ENCODE results near the gene TENM4. TPM values are rescaled to one million over a fixed set of nuclear protein-coding genes. Genes with fewer than 3 reads are reported as not detected.

Gene TENM4
- total and polyA plus RNA-seq, 4 experiments from 2014 or later: 0.25 to 0.28 TPM; not detected in 2

- H3K4me1 Mint-ChIP-seq: no peaks in the 10 kb centered on the region
- no peak overlapping the region for H3K27ac Mint-ChIP-seq
- peaks cover 0 to 4% (median 0%) of the 10 kb centered on the region in 8 donors for H3K9me3 Mint-ChIP-seq
- no peak for DNase-seq
- Histone ChIP-seq H3K27ac (ENCODE audit: low read depth, low read length) (no peak overlapping the region), H3K9me3 (ENCODE audit: control insufficient read depth in 1 of 2, low read length in 2 of 2) (no peaks in the 10 kb centered on the region), H3K4me3 (ENCODE audit: low read length in 2 of 2) (no peak overlapping the region), H3K27me3 (ENCODE audit: insufficient read depth, low read length) (no peaks in the 10 kb centered on the region), H3K36me3 (ENCODE audit: insufficient read depth, low read length) (no peaks in the 10 kb centered on the region), H3K4me1 (ENCODE audit: insufficient read depth, low read length) (no peaks in the 10 kb centered on the region)
- no peaks in the 10 kb centered on the region for H3K27me3 Mint-ChIP-seq
- no peaks in the 10 kb centered on the region for H3K36me3 Mint-ChIP-seq
- POLR2A ChIA-PET (ENCODE audit: partially characterized antibody): no interaction called here
- no peak overlapping the region for H3K4me3 Mint-ChIP-seq
- CTCF ChIA-PET (ENCODE audit: partially characterized antibody): no interaction called here
- intact Hi-C loops (cut with micrococcal nuclease): no loop called here
Observed at GRCh38 chr11:79170321-79170720, 270.5 kb downstream of the TENM4 start.

GRCh38 chr11:79168530-79169110 lies 272.2 kb downstream of the TENM4 start:
- H3K27me3 ChIP-seq (ENCODE audit: insufficient read depth, low read length): no peaks in the 10 kb centered on the region
- ChIA-PET CTCF (ENCODE audit: partially characterized antibody) (no interaction called here), POLR2A (ENCODE audit: partially characterized antibody) (no interaction called here)
- Mint-ChIP-seq H3K4me1 (no peaks in the 10 kb centered on the region), H3K9me3 (peaks cover 0 to 6% (median 0%) of the 10 kb centered on the region in 8 donors), H3K36me3 (no peaks in the 10 kb centered on the region), H3K27ac (no peak overlapping the region), H3K4me3 (no peak overlapping the region), H3K27me3 (no peaks in the 10 kb centered on the region)
- intact Hi-C loops (cut with micrococcal nuclease): no loop called here
- no peaks in the 10 kb centered on the region for H3K36me3 ChIP-seq (ENCODE audit: insufficient read depth, low read length)
- H3K9me3 ChIP-seq (ENCODE audit: control insufficient read depth in 1 of 2, low read length in 2 of 2): no peaks in the 10 kb centered on the region
- DNase-seq: no peak
- H3K4me1 ChIP-seq (ENCODE audit: insufficient read depth, low read length): no peaks in the 10 kb centered on the region
- no peak overlapping the region for H3K27ac ChIP-seq (ENCODE audit: low read depth, low read length)
- H3K4me3 ChIP-seq (ENCODE audit: low read length in 2 of 2): no peak overlapping the region

GRCh38 chr11:79167510-79168188 lies 273.2 kb downstream of the TENM4 start:
- Histone ChIP-seq H3K9me3 (ENCODE audit: control insufficient read depth in 1 of 2, low read length in 2 of 2) (no peaks in the 10 kb centered on the region), H3K4me3 (ENCODE audit: low read length in 2 of 2) (no peak overlapping the region), H3K27ac (ENCODE audit: low read depth, low read length) (no peak overlapping the region), H3K27me3 (ENCODE audit: insufficient read depth, low read length) (no peaks in the 10 kb centered on the region), H3K4me1 (ENCODE audit: insufficient read depth, low read length) (no peaks in the 10 kb centered on the region), H3K36me3 (ENCODE audit: insufficient read depth, low read length) (no peaks in the 10 kb centered on the region)
- Mint-ChIP-seq H3K27me3 (no peaks in the 10 kb centered on the region), H3K36me3 (no peaks in the 10 kb centered on the region), H3K4me1 (no peaks in the 10 kb centered on the region), H3K27ac (no peak overlapping the region), H3K4me3 (no peak overlapping the region), H3K9me3 (peaks cover 0 to 6% (median 0%) of the 10 kb centered on the region in 8 donors)
- no peak for DNase-seq
- ChIA-PET CTCF (ENCODE audit: partially characterized antibody) (no interaction called here), POLR2A (ENCODE audit: partially characterized antibody) (no interaction called here)
- intact Hi-C loops (cut with micrococcal nuclease): no loop called here

DNA sequence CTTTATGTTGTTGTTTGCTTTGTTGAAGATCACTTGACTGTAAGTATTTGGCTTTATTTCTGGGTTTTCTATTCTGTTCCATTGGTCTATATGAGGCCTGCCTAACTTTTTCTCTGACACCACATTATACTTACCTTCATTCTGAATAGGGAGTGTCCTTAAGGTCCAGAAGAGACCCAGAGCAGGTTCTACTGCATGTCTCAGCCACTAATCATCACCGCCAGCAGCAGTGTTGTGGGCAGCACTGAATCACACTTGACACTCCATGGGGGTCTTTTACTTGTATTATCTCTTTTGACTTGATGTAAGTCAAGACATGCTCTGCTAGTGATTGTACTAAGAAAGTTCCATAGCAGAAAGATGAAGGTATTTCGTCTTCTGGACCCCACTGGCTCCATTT lies 274.9 kb downstream of the TENM4 start:
- H3K36me3 Mint-ChIP-seq: no peaks in the 10 kb centered on the region
- H3K4me3 Mint-ChIP-seq: no peak overlapping the region
- POLR2A ChIA-PET (ENCODE audit: partially characterized antibody): no interaction called here
- intact Hi-C loops (cut with micrococcal nuclease): no loop called here
- no peaks in the 10 kb centered on the region for H3K27me3 Mint-ChIP-seq
- no peak overlapping the region for H3K4me3 ChIP-seq (ENCODE audit: low read length in 2 of 2)
- H3K9me3 Mint-ChIP-seq: peaks cover 0 to 6% (median 0%) of the 10 kb centered on the region in 8 donors
- no peaks in the 10 kb centered on the region for H3K27me3 ChIP-seq (ENCODE audit: insufficient read depth, low read length)
- H3K4me1 ChIP-seq (ENCODE audit: insufficient read depth, low read length): no peaks in the 10 kb centered on the region
- no peak overlapping the region for H3K27ac ChIP-seq (ENCODE audit: low read depth, low read length)
- H3K9me3 ChIP-seq (ENCODE audit: control insufficient read depth in 1 of 2, low read length in 2 of 2): no peaks in the 10 kb centered on the region
- no peaks in the 10 kb centered on the region for H3K36me3 ChIP-seq (ENCODE audit: insufficient read depth, low read length)
- DNase-seq: no peak
- CTCF ChIA-PET (ENCODE audit: partially characterized antibody): no interaction called here
- no peak overlapping the region for H3K27ac Mint-ChIP-seq
- no peaks in the 10 kb centered on the region for H3K4me1 Mint-ChIP-seq

GRCh38 chr11:79160791-79161403 lies 279.9 kb downstream of the TENM4 start:
- H3K27ac ChIP-seq (ENCODE audit: low read depth, low read length): no peak overlapping the region
- no peak overlapping the region for H3K4me3 ChIP-seq (ENCODE audit: low read length in 2 of 2)
- Mint-ChIP-seq H3K36me3 (no peaks in the 10 kb centered on the region), H3K27me3 (peaks cover 3 to 4% of the 10 kb centered on the region in 2 donors), H3K9me3 (peaks cover 0 to 6% (median under 1%) of the 10 kb centered on the region in 8 donors), H3K4me3 (no peak overlapping the region), H3K27ac (no peak overlapping the region), H3K4me1 (no peaks in the 10 kb centered on the region)
- POLR2A ChIA-PET (ENCODE audit: partially characterized antibody): no interaction called here
- intact Hi-C loops (cut with micrococcal nuclease): no loop called here
- CTCF ChIA-PET (ENCODE audit: partially characterized antibody): interaction anchor here (0.6 kb wide), 1 partner anchor 356 kb away, joined by 5 read pairs; no protein-coding TSS in a partner anchor
- DNase-seq: no peak
- no peaks in the 10 kb centered on the region for H3K36me3 ChIP-seq (ENCODE audit: insufficient read depth, low read length)
- no peaks in the 10 kb centered on the region for H3K27me3 ChIP-seq (ENCODE audit: insufficient read depth, low read length)
- no peaks in the 10 kb centered on the region for H3K4me1 ChIP-seq (ENCODE audit: insufficient read depth, low read length)
- H3K9me3 ChIP-seq (ENCODE audit: control insufficient read depth in 1 of 2, low read length in 2 of 2): no peaks in the 10 kb centered on the region

DNA sequence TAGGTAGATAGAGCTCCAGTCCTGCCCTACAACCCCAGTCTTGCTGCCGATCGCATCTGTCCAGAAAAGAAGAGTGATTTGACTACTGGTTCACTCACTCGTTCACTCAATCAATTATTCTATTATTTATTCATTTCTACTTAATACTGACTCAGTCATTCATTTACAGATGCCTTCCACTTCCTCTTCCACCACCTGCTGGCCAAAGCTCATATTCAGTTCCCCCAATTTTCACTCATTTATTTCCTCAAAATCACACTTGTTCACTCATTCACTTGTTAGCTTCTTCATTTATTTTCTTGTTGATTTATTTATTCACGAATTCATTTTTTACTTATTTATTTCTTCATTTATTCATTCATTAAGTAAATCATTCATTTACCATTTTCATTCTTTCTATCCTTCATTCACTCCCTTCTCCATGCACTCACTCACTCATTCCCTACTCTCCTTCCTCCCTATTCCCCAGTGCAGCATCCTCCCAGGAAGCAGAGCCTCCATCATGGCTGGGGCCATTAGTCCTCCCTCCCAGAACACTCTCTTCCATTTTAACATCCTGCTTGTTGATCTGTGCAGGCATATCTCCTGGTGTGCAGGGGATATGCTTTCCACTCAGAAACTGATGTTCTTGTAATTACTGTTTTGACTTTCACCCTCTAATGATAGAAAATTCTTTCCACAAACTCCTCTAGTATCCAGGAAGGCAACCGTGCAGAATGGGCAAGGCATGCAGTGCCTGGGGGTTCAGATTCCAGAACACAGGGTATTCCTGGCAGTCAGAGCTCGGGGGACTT lies 281.0 kb downstream of the TENM4 start:
- Mint-ChIP-seq H3K36me3 (no peaks in the 10 kb centered on the region), H3K4me1 (no peaks in the 10 kb centered on the region), H3K27ac (no peak overlapping the region), H3K9me3 (peaks cover 0 to 5% (median 0%) of the 10 kb centered on the region in 8 donors), H3K4me3 (no peak overlapping the region), H3K27me3 (peaks cover 3 to 4% of the 10 kb centered on the region in 2 donors)
- DNase-seq: no peak
- H3K27ac ChIP-seq (ENCODE audit: low read depth, low read length): no peak overlapping the region
- no peak overlapping the region for H3K4me3 ChIP-seq (ENCODE audit: low read length in 2 of 2)
- ChIA-PET CTCF (ENCODE audit: partially characterized antibody) (no interaction called here), POLR2A (ENCODE audit: partially characterized antibody) (no interaction called here)
- no peaks in the 10 kb centered on the region for H3K27me3 ChIP-seq (ENCODE audit: insufficient read depth, low read length)
- intact Hi-C loops (cut with micrococcal nuclease): no loop called here
- H3K9me3 ChIP-seq (ENCODE audit: control insufficient read depth in 1 of 2, low read length in 2 of 2): no peaks in the 10 kb centered on the region
- H3K4me1 ChIP-seq (ENCODE audit: insufficient read depth, low read length): no peaks in the 10 kb centered on the region
- H3K36me3 ChIP-seq (ENCODE audit: insufficient read depth, low read length): no peaks in the 10 kb centered on the region

GRCh38 chr11:79157738-79158137 lies 283.1 kb downstream of the TENM4 start:
- peaks cover 3 to 4% of the 10 kb centered on the region in 2 donors for H3K27me3 Mint-ChIP-seq
- POLR2A ChIA-PET (ENCODE audit: partially characterized antibody): no interaction called here
- no peaks in the 10 kb centered on the region for H3K27me3 ChIP-seq (ENCODE audit: insufficient read depth, low read length)
- no peak overlapping the region for H3K4me3 Mint-ChIP-seq
- H3K36me3 Mint-ChIP-seq: no peaks in the 10 kb centered on the region
- intact Hi-C loops (cut with micrococcal nuclease): no loop called here
- H3K4me1 Mint-ChIP-seq: no peaks in the 10 kb centered on the region
- H3K27ac Mint-ChIP-seq: no peak overlapping the region
- no peak overlapping the region for H3K4me3 ChIP-seq (ENCODE audit: low read length in 2 of 2)
- DNase-seq: no peak
- no peak overlapping the region for H3K27ac ChIP-seq (ENCODE audit: low read depth, low read length)
- H3K9me3 ChIP-seq (ENCODE audit: control insufficient read depth in 1 of 2, low read length in 2 of 2): no peaks in the 10 kb centered on the region
- H3K4me1 ChIP-seq (ENCODE audit: insufficient read depth, low read length): no peaks in the 10 kb centered on the region
- CTCF ChIA-PET (ENCODE audit: partially characterized antibody): interaction anchor here (0.7 kb wide), 1 partner anchor 61 kb away, joined by 3 read pairs; no protein-coding TSS in a partner anchor
- H3K36me3 ChIP-seq (ENCODE audit: insufficient read depth, low read length): no peaks in the 10 kb centered on the region
- peaks cover 0 to 5% (median under 1%) of the 10 kb centered on the region in 8 donors for H3K9me3 Mint-ChIP-seq

Measured in CD4-positive, alpha-beta memory T cell (primary cell).